ENCODE data around the gene PHACTR1.

PHACTR1 gene

GRCh38 chr6:12896208-12896733 is 179.7 kb downstream of the PHACTR1 start:
- H2AFZ ChIP-seq (ENCODE audit: low read length, unreplicated experiment) = no peak overlapping the region
- H3K4me1 ChIP-seq (ENCODE audit: control insufficient read depth, insufficient read depth, low read length, unreplicated experiment) = no peaks in the 10 kb centered on the region

GRCh38 chr6:12898603-12899002 is 182.0 kb downstream of the PHACTR1 start:
- no peaks in the 10 kb centered on the region for H3K79me2 ChIP-seq (ENCODE audit: control insufficient read depth, insufficient read depth, low read length, unreplicated experiment)
- peaks cover 10% of the 10 kb centered on the region; the same call in 1 of the 2 replicates for H3K27me3 ChIP-seq (ENCODE audit: insufficient read depth, low read length)
- no peak overlapping the region for H2AFZ ChIP-seq (ENCODE audit: low read length, unreplicated experiment)
- H3K4me1 ChIP-seq (ENCODE audit: control insufficient read depth, insufficient read depth, low read length, unreplicated experiment) = no peaks in the 10 kb centered on the region
- H3K4me3 ChIP-seq (ENCODE audit: low read depth, low read length) = no peak overlapping the region
- no peak overlapping the region for H3K27ac ChIP-seq (ENCODE audit: low read depth, low read length)
- no peaks in the 10 kb centered on the region for H3K36me3 ChIP-seq (ENCODE audit: insufficient read depth, low read length)

More at GRCh38 chr6:12896208-12896733, 179.7 kb downstream of the PHACTR1 start:
- no peak overlapping the region for H3K4me3 ChIP-seq (ENCODE audit: low read depth, low read length)
- H3K27me3 ChIP-seq (ENCODE audit: insufficient read depth, low read length) = peaks cover 10% of the 10 kb centered on the region; the same call in 1 of the 2 replicates
- no peaks in the 10 kb centered on the region for H3K79me2 ChIP-seq (ENCODE audit: control insufficient read depth, insufficient read depth, low read length, unreplicated experiment)
- H3K27ac ChIP-seq (ENCODE audit: low read depth, low read length) = no peak overlapping the region
- no peaks in the 10 kb centered on the region for H3K36me3 ChIP-seq (ENCODE audit: insufficient read depth, low read length)

DNA sequence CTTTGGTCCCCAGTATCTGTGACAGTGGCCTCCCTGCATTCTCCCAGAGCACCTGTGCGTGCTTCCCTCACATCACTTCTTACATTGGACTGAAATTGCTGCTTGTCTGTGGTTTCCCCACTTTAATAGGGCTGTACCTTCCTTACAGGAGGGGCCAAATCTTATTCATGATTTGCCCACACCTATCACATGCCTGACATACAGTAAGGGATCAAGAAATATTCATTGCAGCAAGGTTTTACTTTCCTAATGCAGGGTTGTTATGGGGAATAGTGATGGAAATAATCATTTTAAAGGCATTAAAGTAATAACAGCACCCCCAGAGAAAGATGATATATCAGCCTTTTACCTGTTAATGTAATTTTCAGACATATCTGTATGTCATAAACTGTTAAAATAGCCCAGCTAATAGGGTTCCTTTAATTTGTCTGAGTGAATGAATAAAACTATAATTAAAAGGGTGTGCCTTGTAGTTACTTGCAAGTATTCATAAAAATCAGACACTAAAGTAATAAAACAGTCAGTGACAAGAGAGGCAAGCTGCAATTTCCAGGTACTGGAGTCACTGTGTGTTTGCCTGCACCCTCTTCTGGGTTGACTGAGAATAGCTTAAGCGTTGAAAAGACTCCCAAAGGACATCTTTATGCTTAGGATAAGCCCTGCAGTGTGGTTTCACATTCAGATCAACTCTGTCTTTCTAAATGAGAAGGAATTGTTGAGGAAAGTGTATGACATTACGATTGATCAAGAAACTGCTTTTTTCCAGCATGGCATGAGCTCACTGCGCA is 182.7 kb downstream of the PHACTR1 start:
- Histone ChIP-seq H3K27me3 (ENCODE audit: insufficient read depth, low read length) (peaks cover 10% of the 10 kb centered on the region; the same call in 1 of the 2 replicates), H3K36me3 (ENCODE audit: insufficient read depth, low read length) (no peaks in the 10 kb centered on the region), H3K4me1 (ENCODE audit: control insufficient read depth, insufficient read depth, low read length, unreplicated experiment) (no peaks in the 10 kb centered on the region), H3K27ac (ENCODE audit: low read depth, low read length) (no peak overlapping the region), H2AFZ (ENCODE audit: low read length, unreplicated experiment) (no peak overlapping the region), H3K79me2 (ENCODE audit: control insufficient read depth, insufficient read depth, low read length, unreplicated experiment) (no peaks in the 10 kb centered on the region), H3K4me3 (ENCODE audit: low read depth, low read length) (no peak overlapping the region)

DNA sequence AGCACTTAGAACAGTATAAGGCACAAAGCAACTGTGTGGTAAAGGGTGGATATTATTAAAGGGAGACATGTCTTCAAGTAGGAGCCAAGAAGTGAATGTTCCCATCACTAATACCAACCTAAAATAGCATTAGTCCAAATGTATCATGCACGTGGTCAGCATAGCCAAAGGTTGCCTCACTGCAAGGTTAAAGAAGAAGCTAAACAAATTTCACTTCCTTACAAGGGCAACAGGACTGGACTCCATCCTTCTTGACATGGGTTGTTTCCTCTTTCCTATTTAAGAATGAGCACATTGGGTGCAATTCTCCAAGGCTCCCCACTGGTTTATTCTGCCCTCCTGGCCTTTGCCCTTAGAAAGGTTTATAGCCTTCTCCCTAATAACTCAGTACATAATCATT is 186.7 kb downstream of the PHACTR1 start:
- H3K36me3 ChIP-seq (ENCODE audit: insufficient read depth, low read length) = no peaks in the 10 kb centered on the region
- H2AFZ ChIP-seq (ENCODE audit: low read length, unreplicated experiment) = no peak overlapping the region
- H3K27me3 ChIP-seq (ENCODE audit: insufficient read depth, low read length) = 0 out of 2 replicates have a peak, but pooled peaks cover 2% of the 10 kb centered on the region
- no peaks in the 10 kb centered on the region for H3K79me2 ChIP-seq (ENCODE audit: control insufficient read depth, insufficient read depth, low read length, unreplicated experiment)
- H3K4me3 ChIP-seq (ENCODE audit: low read depth, low read length) = no peak overlapping the region
- no peaks in the 10 kb centered on the region for H3K4me1 ChIP-seq (ENCODE audit: control insufficient read depth, insufficient read depth, low read length, unreplicated experiment)
- no peak overlapping the region for H3K27ac ChIP-seq (ENCODE audit: low read depth, low read length)

DNA sequence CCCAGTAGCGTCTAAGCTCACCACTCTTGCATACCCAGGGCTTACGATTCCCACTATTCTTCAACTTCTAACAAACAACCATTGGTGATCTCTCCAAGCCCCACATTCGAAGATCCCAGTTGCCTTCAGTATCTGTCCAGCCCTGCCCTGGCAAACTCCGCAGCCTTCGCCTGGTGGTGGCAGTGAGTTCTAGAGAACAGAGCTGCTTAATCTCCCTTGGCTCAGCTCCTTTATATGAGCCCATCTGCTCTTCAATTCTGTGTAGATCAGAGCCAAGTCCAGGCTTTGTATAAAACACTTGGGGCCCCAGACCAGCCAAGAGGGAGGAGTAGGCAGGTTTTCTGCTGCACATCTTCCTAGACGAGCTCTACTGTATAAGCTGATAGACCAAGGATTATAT is 193.3 kb downstream of the PHACTR1 start:
- Histone ChIP-seq H2AFZ (ENCODE audit: low read length, unreplicated experiment) (no peak overlapping the region), H3K27ac (ENCODE audit: low read depth, low read length) (no peak overlapping the region), H3K4me1 (ENCODE audit: control insufficient read depth, insufficient read depth, low read length, unreplicated experiment) (no peaks in the 10 kb centered on the region), H3K4me3 (ENCODE audit: low read depth, low read length) (no peak overlapping the region), H3K36me3 (ENCODE audit: insufficient read depth, low read length) (no peaks in the 10 kb centered on the region), H3K27me3 (ENCODE audit: insufficient read depth, low read length) (no peaks in the 10 kb centered on the region), H3K79me2 (ENCODE audit: control insufficient read depth, insufficient read depth, low read length, unreplicated experiment) (no peaks in the 10 kb centered on the region)

GRCh38 chr6:12911427-12911826 is 194.9 kb downstream of the PHACTR1 start:
- Histone ChIP-seq H3K79me2 (ENCODE audit: control insufficient read depth, insufficient read depth, low read length, unreplicated experiment) (no peaks in the 10 kb centered on the region), H3K4me1 (ENCODE audit: control insufficient read depth, insufficient read depth, low read length, unreplicated experiment) (no peaks in the 10 kb centered on the region), H3K27me3 (ENCODE audit: insufficient read depth, low read length) (no peaks in the 10 kb centered on the region), H3K27ac (ENCODE audit: low read depth, low read length) (no peak overlapping the region), H3K4me3 (ENCODE audit: low read depth, low read length) (no peak overlapping the region), H3K36me3 (ENCODE audit: insufficient read depth, low read length) (no peaks in the 10 kb centered on the region), H2AFZ (ENCODE audit: low read length, unreplicated experiment) (no peak overlapping the region)

DNA sequence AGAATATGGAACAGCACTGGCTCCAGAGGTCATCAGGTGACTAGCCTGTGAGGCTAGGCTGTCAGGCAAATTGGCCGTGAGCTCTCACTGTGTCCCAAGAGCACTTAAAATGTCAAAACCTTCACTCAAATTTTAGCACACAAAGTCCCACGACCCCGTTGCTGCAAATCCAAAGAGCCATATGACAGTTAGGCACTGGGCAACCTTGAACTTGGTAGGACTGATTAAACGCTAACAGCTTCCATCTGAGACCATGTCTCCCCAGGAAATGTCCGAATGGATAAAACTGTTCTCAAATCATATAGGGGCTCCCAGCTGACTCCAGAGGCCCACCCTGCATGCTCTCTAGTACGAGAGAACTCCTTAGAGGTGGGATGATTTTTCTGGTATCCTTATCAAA is 196.6 kb downstream of the PHACTR1 start:
- Histone ChIP-seq H3K27me3 (ENCODE audit: insufficient read depth, low read length) (no peaks in the 10 kb centered on the region), H2AFZ (ENCODE audit: low read length, unreplicated experiment) (no peak overlapping the region), H3K4me3 (ENCODE audit: low read depth, low read length) (no peak overlapping the region), H3K79me2 (ENCODE audit: control insufficient read depth, insufficient read depth, low read length, unreplicated experiment) (no peaks in the 10 kb centered on the region), H3K4me1 (ENCODE audit: control insufficient read depth, insufficient read depth, low read length, unreplicated experiment) (no peaks in the 10 kb centered on the region), H3K27ac (ENCODE audit: low read depth, low read length) (no peak overlapping the region), H3K36me3 (ENCODE audit: insufficient read depth, low read length) (no peaks in the 10 kb centered on the region)

DNA sequence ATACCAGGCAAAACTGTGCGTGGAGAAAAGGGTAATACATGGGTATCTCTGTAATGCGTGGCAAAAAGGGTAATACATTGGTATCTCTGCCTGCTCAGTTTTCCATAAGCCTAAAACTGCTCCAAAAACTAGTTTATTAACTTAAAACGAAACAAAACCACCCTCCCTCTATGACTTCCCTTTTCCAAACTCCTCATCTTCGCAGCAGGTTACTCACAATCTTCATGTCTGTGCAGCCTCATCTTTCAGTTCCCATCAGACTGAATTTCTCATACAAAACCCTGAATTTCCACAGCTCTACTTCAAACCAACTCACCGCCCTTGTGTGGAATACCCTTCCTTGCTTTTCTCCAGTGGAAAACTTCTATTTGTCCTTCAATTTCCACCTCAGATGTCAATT is 199.4 kb downstream of the PHACTR1 start:
- no peak overlapping the region for H3K27ac ChIP-seq (ENCODE audit: low read depth, low read length)
- H3K4me3 ChIP-seq (ENCODE audit: low read depth, low read length) = no peak overlapping the region
- no peaks in the 10 kb centered on the region for H3K36me3 ChIP-seq (ENCODE audit: insufficient read depth, low read length)
- no peaks in the 10 kb centered on the region for H3K79me2 ChIP-seq (ENCODE audit: control insufficient read depth, insufficient read depth, low read length, unreplicated experiment)
- H2AFZ ChIP-seq (ENCODE audit: low read length, unreplicated experiment) = no peak overlapping the region
- H3K27me3 ChIP-seq (ENCODE audit: insufficient read depth, low read length) = no peaks in the 10 kb centered on the region
- H3K4me1 ChIP-seq (ENCODE audit: control insufficient read depth, insufficient read depth, low read length, unreplicated experiment) = no peaks in the 10 kb centered on the region

DNA sequence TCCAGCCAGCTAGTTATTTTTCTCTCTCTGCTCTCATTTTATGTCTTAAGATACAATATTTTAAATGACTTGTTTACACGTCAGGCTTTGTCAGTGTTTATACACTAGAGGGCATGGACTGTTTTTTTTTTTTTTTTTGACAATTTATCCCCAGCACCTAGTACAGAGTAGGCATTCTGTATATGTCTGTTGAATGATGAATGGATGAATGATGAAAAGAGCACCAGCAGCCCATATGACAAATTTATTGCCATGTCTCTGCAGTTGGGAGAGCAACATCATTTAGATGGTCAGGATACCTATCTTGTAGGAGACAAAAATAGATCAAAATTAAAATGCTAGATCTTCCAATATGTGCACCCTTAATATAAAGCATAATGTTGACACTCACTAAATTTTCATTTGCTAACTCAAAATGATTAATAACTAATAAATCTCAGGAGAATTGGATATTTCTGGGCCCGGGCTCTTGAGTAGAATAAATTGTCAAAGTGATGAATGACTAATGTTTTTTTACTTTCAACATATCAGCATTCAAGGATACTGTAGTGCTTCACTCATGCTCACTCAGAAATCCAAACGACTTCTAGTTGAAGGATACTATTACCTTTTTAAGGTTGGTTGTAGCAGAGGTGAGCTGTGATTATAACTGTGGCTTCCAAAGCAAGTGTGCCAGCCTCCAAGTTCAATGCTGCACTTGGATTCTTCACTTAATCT is 200.0 kb downstream of the PHACTR1 start:
- Histone ChIP-seq H3K4me3 (ENCODE audit: low read depth, low read length) (no peak overlapping the region), H3K79me2 (ENCODE audit: control insufficient read depth, insufficient read depth, low read length, unreplicated experiment) (no peaks in the 10 kb centered on the region), H2AFZ (ENCODE audit: low read length, unreplicated experiment) (no peak overlapping the region), H3K4me1 (ENCODE audit: control insufficient read depth, insufficient read depth, low read length, unreplicated experiment) (no peaks in the 10 kb centered on the region), H3K36me3 (ENCODE audit: insufficient read depth, low read length) (no peaks in the 10 kb centered on the region), H3K27me3 (ENCODE audit: insufficient read depth, low read length) (no peaks in the 10 kb centered on the region), H3K27ac (ENCODE audit: low read depth, low read length) (no peak overlapping the region)

DNA sequence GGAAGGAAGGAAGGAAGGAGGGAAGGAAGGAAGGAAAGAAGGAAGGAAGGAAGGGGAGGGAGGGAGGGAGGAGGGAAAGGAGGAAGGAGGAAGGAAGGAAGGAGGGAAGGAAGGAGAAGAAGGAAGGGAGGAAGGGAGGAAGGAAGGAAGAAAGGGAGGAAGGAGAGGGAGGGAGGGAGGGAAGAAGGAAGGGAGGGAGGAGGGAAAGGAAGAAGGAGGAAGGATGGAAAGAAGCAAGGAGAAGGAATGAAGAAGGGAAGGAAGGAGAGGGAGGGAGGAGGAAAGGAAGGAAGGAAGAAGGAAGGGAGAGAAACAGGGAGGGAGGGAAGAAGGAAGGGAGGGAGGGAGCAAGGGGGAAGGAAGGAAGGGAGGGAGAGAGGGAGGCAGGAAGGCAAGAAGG is 204.9 kb downstream of the PHACTR1 start:
- Histone ChIP-seq H3K27me3 (ENCODE audit: insufficient read depth, low read length) (no peaks in the 10 kb centered on the region), H2AFZ (ENCODE audit: low read length, unreplicated experiment) (no peak overlapping the region), H3K36me3 (ENCODE audit: insufficient read depth, low read length) (no peaks in the 10 kb centered on the region), H3K79me2 (ENCODE audit: control insufficient read depth, insufficient read depth, low read length, unreplicated experiment) (no peaks in the 10 kb centered on the region), H3K27ac (ENCODE audit: low read depth, low read length) (no peak overlapping the region), H3K4me1 (ENCODE audit: control insufficient read depth, insufficient read depth, low read length, unreplicated experiment) (no peaks in the 10 kb centered on the region), H3K4me3 (ENCODE audit: low read depth, low read length) (no peak overlapping the region)

All from ACC112 (cell line).